SK-N-SH treated with all-trans-retinoic acid at 6 μM for 48 hours (cell line): ENCODE data around the gene TMEM39B.

Source experiments
- ARNTL ChIP-seq: fragments of 450-650 bp; formaldehyde crosslinking; IDR thresholded peaks from 2 replicates; pipeline ENCODE4 v1.5.0; 2020; ENCODE audit warnings: low read depth, mild to moderate bottlenecking, moderate library complexity, borderline replicate concordance
- BACH2 ChIP-seq: fragments of 250-450 bp; sonication (Bioruptor Pico); IDR thresholded peaks from 2 replicates; pipeline ENCODE4 v1.9.0; 2021; ENCODE audit warnings: mild to moderate bottlenecking, borderline replicate concordance
- CSDC2 ChIP-seq: fragments of 250-450 bp; sonication (Bioruptor Pico); IDR thresholded peaks from 2 replicates; pipeline ENCODE4 v1.5.0; 2020; ENCODE audit warnings: mild to moderate bottlenecking, moderate library complexity
- ESRRG ChIP-seq: fragments of 250-450 bp; sonication (Bioruptor Pico); IDR thresholded peaks from 2 replicates; pipeline ENCODE4 v1.6.1; 2021; ENCODE audit warnings: mild to moderate bottlenecking
- ISL1 ChIP-seq: fragments of 250-450 bp; sonication (Bioruptor Pico); IDR thresholded peaks from 2 replicates; pipeline ENCODE4 v2.1.2; 2022; ENCODE audit warnings: mild to moderate bottlenecking, moderate library complexity
- PATZ1 ChIP-seq: fragments of 250-450 bp; sonication (Bioruptor Pico); IDR thresholded peaks from 2 replicates; pipeline ENCODE4 v1.8.0; 2020; ENCODE audit warnings: mild to moderate bottlenecking, moderate library complexity, borderline replicate concordance
- POU6F1 ChIP-seq: fragments of 250-450 bp; sonication (Bioruptor Pico); IDR thresholded peaks from 2 replicates; pipeline ENCODE4 v1.8.0; 2021; ENCODE audit warnings: low read depth, mild to moderate bottlenecking, moderate library complexity, borderline replicate concordance
- PPARA ChIP-seq: fragments of 250-450 bp; sonication (Bioruptor Pico); IDR thresholded peaks from 2 replicates; pipeline ENCODE4 v1.5.0; 2020; ENCODE audit warnings: mild to moderate bottlenecking, borderline replicate concordance
- TOX ChIP-seq: fragments of 250-450 bp; sonication (Bioruptor Pico); IDR thresholded peaks from 2 replicates; pipeline ENCODE4 v1.8.0; 2021; ENCODE audit warnings: mild to moderate bottlenecking, moderate library complexity, borderline replicate concordance
- ZFP3 ChIP-seq: fragments of 250-450 bp; sonication (Bioruptor Pico); IDR thresholded peaks from 2 replicates; pipeline ENCODE4 v1.5.0; 2020; ENCODE audit warnings: mild to moderate bottlenecking, moderate library complexity
- ZFP30 ChIP-seq: fragments of 450-650 bp; formaldehyde crosslinking; IDR thresholded peaks from 2 replicates; pipeline ENCODE4 v1.5.0; 2022; ENCODE audit warnings: mild to moderate bottlenecking, moderate library complexity
- ZNF565 ChIP-seq: fragments of 450-650 bp; formaldehyde crosslinking; conservative IDR thresholded peaks from 2 replicates; pipeline ENCODE4 v1.5.0; 2020; ENCODE audit warnings: low read depth, mild to moderate bottlenecking, moderate library complexity

GRCh38 chr1:32031578-32032274, 41.0 kb upstream of the TMEM39B start:
- TF ChIP-seq TOX (no peak), PPARA (CRISPR knock-in tag) (no peak), POU6F1 (CRISPR knock-in tag) (no peak), PATZ1 (no peak), ARNTL (no peak), ZNF565 (CRISPR knock-in tag) (no peak), ZFP3 (CRISPR knock-in tag) (no peak), BACH2 (CRISPR knock-in tag) (no peak), ZFP30 (no peak), ESRRG (CRISPR knock-in tag) (no peak), ISL1 (CRISPR knock-in tag) (no peak), CSDC2 (CRISPR knock-in tag) (no peak)
